ENCODE data around the gene PCGF3.
"Not testable (repeated sequence)": the region's sequence is repeated elsewhere in the genome, so short reads cannot be mapped to it uniquely, and the experiment has no call there.

The PCGF3 gene

GRCh38 chr4:668219-668618, 37.4 kb upstream of the PCGF3 start:
- DNase-seq (ENCODE audit: low spot score), result not testable (repeated sequence)

DNA sequence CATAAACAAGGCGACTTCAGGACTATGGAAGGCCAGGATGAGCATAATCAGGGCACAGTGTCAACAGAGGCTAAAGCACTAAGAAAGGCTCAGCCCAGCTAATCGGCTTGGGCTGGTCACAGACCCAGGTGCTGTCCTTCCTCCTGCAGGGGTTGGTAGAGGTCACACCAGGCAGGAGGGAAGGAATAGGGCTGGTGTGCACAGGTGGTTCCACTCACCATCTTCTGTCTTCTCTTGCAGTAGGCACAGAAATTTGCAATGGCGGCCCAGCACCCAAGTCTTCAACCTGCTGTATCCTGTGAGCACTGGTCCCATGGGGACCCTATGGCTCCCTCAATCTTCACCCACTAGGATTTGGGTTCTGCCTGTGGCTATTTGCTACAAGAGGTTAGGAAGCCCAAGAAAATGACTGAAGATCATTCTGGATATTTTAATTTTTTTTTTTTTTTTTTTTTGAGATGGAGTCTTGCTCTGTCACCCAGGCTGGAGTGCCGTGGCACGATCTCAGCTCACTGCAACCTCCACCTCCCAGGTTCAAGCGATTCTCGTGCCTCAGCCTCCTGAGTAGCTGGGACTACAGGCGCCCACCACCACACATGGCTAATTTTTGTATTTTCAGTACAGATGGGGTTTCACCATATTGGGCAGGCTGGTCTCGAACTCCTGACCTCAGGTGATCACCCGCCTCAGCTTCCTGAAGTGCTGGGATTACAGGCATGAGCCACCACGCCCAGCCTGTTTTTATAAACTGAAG, 35.6 kb upstream of the PCGF3 start:
- not testable (repeated sequence) for DNase-seq (ENCODE audit: low spot score)

- no peak for DNase-seq (ENCODE audit: low spot score)
These were observed 33.9 kb upstream of the PCGF3 start for GRCh38 chr4:671769-672168.

GRCh38 chr4:673349-674091, 32.1 kb upstream of the PCGF3 start:
- no peak for DNase-seq (ENCODE audit: low spot score)

DNA sequence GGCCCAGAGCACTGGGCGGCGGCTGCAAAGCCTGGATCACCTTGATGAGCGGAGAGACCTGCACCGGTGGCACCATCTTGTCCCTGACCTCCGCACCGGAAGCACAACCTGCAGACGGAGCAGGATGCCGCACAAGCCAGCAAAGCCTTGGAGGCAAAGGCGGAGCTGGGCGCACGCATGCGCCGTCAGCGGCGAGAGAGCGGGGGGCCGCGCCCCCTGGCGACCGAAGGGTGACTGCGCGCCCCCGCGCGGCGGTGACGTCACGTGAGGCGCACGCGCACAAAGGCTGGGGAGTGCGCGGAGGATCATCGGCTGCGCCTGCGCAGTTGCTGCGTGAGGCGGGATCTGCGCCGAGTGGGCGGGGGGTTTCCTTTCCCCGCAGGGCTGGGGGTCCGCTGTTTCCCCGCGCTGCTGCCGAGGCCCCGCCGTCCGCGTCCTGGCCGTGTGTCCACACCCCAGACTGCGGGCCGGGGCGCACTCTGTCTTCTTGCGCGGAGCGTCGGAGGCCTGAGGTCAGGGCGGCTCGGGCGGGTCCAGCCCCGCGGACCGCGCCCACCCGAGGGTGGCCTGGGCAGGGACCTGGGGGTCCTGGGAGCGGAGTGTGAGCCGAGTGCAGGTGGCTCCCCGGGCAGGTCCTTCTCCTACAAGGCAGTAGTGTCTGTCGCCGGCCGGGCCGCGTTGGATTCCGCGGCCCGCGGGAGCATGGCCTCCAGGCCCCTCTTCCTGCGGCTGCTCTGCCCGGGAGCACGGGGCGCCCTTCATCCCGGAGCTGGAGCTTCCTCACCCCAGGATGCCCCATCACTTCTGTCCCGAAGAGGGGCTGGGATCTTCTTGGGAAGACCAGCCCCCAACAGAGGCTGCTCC, 31.2 kb upstream of the PCGF3 start, which contains the start of the genes ATP5ME and MYL5:
TSS of gene ATP5ME (minus strand) at position 105 of the 864 bp plus-strand sequence. CDS start at position 76, 29 bp downstream.
TSS of gene MYL5 (plus strand) at position 371 of the 864 bp plus-strand sequence. CDS start 3,485 bp downstream, outside the sequence.
- DNase-seq (ENCODE audit: low spot score), result peak; percentile 99

DNA sequence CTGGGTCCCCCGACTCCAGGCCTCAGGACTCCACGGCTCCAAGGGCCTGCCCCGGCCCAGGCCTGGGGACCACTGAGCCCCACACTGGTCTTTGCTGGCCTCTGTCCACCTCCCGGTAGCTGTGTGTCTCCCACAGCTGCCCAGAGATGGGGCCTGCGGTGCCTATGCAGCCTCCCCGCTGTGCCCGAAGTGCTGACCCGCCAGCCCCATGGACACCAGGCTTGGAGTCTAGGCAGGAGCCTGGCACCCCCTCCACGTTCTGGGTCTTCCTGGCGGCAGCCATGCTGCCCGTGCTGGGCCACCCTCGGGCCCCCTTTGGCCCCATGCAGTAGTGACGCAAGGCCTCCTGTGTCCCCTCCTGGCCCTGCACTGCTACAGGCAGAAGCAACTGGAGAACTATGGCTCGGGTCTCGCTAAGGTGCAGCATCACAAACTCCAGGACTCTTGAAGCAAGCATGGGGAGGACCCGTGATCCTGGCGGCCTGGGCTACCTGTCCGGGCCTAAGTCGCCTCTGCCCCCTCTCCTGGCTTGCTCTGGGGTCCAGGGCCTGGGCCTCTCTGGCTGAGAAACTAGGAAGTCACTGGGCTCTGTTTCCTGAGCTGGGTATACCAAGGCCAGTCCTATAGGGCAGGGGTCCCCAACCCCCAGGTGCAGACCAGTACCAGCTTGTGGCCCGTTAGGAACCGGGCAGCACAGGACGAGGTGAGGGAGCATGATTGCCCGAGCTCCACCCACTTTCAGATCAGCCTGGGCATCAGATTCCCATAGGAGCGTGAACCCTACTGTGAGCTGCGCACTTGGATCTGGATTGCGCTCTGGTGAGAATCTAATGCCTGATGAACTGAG, 30.4 kb upstream of the PCGF3 start:
- no peak for DNase-seq (ENCODE audit: low spot score)

DNA sequence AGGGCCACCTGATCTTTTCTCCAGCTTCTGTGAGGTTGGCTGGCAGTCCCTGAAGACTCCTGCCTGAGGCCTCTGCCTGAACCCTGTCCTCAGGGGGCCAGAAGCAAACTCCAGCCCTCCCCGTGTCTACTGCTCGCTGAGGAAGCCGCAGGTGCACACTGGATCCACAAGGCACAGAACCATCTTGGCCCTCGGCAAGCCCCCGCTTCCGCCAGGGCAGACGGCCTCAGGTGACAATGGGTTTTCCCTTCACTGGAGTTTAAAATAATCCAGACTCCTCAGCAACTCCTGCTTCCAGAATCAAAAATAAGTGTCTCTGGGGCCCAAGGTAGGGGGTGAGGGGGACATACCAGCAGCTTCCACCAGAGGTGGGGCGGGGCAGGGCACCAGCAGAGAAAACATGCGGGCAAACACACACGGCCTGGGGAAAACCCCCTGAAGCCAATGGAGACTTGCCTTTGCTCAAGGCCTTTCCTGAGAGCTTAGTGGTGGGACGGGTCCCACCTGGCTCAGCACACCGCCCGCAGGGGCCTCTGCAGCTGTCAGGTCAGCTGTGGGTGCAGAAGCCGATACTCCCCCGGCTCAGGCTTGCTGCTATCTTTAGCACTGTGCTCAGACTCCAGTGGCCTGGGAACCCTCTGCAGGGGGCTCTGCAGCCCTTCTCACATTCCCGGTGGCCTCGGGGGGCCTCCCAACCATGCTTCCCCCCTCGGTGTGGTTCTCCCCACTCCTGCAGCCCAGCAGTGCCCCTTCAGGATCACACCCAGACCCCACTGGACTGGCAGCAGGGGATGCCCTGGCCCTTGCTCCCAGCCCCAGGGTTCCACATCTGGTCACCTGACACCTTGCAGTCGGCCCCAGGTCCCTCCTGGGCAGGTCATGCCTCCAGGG, 29.4 kb upstream of the PCGF3 start:
- DNase-seq (ENCODE audit: low spot score), result no peak

GRCh38 chr4:676871-677235, 28.8 kb upstream of the PCGF3 start:
- DNase-seq (ENCODE audit: low spot score), result no peak

DNA sequence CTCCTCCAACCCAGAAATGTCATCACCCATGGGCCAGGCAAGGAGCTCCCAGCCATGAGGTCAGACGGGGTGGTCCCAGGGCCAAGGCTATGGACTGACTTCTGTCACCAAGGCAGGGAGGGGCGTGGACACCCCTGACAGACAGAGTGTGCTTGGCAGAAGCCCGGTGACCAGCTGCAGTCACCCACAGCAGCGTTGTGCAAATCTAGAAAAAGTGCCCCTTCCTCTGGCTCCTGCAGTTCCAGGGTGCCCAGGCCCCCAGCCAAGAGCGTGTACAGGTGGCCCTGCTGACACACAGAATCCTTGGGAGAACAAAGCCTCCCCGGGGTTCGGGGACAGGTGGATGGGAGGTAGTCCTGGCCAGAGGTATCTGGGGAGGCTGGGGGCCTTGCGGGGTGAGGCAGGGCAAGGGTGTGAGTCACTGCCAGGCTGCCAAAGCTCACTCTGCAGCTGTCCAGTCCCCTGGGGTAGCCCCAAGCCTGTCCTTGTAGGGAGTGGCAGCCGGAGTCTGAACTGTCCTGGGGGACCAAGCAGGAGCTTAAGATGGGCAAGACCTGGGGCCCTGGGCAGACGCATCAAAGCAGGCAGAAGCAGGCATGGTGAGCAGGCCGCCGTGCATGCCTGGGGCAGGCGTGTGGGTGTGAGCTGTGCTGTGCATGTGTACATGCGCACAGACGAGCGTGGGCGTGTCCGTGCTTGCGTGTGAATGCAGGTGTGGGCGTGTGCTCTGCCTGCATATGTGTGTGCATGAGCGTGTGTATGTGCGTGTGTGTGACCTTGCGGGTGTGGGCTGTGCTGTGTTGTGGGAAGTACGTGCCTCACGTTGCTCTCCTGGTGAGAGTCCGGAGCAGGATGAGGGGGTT, 28.0 kb upstream of the PCGF3 start:
- no peak for DNase-seq (ENCODE audit: low spot score)

DNA sequence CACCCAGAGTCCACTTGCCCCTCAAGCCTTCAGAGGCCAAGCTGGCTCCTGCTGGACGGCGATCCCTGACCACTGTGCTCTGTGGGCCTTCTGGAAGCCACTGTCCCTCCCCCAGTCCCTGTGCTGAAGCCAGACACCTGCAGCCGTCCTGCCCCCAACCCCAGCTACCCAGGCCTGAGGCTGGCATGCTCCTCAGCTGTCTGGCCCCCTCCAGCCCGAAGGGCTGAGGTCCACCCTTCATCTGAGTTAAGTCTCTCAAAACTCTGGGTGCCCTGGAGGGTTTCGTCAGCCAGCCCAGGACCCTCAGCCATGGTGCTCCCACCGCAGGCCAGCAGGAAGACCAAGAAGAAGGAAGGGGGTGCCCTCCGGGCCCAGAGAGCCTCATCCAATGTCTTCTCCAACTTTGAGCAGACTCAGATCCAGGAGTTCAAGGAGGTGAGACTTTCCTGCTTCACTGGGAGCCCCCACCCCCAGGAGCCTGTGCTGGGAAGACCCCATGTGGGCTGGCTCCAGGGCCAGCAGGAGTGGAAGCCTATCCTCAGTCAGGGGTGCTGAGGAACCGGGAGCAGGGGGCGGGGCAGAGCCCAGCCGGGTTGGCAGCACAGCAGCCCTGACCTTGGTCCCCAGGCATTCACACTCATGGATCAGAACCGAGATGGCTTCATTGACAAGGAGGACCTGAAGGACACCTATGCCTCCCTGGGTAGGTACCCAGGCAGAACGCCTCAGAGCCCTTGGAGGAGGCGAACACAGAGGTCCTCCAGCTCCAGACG, 27.1 kb upstream of the PCGF3 start:
- no peak for DNase-seq (ENCODE audit: low spot score)

GRCh38 chr4:679104-679481, 26.5 kb upstream of the PCGF3 start:
- no peak for DNase-seq (ENCODE audit: low spot score)

- no peak for DNase-seq (ENCODE audit: low spot score)
These were observed 26.0 kb upstream of the PCGF3 start for GRCh38 chr4:679629-680028.

DNA sequence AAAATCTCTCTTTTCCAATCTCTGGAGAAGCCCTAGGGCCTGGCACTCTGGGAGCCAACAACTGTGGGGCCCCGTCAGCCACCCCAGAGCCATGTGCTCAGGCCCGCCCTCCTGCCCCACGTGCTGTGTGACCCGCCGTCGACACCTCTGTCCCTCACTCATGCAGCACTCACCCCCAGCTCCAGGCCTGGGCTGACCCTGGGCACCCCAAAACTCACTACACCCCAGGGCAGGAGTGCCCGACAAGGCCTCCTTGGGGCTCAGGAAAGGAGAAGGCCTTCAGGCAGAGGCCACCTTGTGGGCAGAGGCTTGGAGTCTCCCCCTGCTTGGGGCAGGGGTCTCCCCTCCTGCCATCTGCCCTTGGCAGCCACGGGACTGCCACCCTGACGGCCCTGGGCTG, 25.5 kb upstream of the PCGF3 start:
- no peak for DNase-seq (ENCODE audit: low spot score)

DNA sequence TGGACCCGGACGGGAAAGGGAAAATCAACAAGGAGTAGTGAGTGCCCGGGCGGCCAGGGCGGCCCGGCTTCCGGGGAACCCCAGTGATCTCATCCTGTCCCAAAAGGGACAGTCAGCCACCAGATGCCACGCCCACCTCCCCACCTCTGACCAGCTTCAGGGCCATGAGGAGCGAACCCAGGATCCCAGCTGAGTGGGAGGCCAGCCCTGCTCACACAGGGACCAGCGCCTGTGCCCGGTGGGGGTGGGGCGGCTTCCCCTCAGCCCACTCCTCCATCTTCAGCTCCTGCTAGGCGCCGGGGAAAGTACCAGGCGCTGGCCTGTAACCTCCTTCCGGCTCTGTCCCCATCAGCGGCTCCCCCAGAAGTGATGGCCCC, 25.1 kb upstream of the PCGF3 start:
- DNase-seq (ENCODE audit: low spot score), result no peak

- DNase-seq (ENCODE audit: low spot score), result peak; percentile 74
These were observed 24.5 kb upstream of the PCGF3 start for GRCh38 chr4:680928-681645.

DNA sequence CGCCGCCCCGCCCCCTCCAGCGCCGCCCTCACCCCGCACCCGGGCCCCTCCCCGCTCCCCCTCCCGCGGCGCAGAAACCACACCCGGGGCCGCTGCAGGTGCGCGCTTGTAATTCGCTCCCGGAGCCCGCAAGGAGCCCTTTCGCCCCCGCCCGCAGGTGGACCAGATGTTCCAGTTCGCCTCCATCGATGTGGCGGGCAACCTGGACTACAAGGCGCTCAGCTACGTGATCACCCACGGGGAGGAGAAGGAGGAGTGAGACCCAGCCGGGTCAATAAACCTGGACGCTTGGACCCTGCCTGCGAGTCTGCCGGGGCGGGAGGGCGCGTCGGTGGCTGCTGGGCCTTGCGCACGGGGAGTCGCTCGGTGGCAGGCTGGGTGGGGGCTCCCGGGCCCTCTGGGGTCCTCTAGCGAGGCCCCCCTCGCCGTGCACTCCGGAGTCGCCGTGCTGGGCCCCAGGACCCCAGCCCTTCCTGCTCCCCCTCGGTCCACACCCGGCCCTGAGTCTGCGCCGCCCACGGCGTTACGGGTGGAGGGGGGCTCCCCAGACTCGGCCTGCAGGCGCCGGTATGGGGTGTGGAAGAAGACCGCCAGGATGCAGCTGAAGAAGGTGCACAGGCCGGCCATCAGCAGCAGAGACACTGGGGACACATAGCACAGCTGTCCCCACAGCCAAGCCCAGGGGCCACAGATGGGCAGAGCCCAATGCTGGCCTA, 23.7 kb upstream of the PCGF3 start:
- DNase-seq (ENCODE audit: low spot score), result peak; percentile 84

DNA sequence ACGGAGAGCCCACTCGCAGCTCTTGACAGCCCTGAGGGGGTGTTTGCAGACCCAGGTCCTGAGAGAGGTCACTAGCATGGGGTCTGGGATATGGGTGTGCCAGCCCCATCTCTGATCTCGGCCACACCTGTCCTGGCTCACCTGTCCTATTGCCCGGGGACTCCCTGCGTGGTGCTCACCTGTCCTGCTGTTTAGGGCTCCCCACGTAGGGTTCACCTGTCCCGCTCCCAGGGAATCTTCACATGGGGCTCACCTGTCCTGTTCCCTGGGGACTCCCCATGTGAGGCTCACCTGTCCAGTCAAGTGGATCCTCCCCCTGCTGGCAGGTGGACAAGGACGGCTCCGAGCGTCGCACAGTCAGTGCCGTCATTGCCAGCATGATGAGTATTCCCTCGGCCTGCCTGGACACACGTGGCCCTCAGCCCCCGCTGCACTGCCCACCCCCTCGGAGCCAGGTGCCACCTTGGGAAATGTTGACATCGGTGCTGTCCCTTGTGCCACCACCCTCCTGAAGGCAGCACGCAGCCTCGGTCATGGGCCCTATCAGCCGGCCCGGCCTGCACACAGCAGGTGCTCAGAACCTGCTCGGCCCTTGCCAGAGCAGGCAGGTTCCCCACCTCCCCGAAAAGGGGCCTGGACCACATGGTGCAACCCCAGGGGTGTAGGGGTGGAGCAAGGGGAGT, 23.0 kb upstream of the PCGF3 start:
- DNase-seq (ENCODE audit: low spot score), result no peak
